HG03139 (cell line): Measurements from ENCODE around the gene CXorf49.
"Not testable (repeated sequence)": the region's sequence is repeated elsewhere in the genome, so short reads cannot be mapped to it uniquely, and the experiment has no call there.

Experiments
- ATAC-seq: cut with Tn5 transposase; IDR thresholded peaks from one replicate; pipeline ENCODE4 v1.9.1; 2021; ENCODE audit not compliant: unreplicated experiment

Gene CXorf49

GRCh38 chrX:71675636-71676035 lies 42.4 kb downstream of the CXorf49 start:
- ATAC-seq, result not testable (repeated sequence)

GRCh38 chrX:71671938-71672337 lies 46.1 kb downstream of the CXorf49 start:
- ATAC-seq, result no peak

GRCh38 chrX:71671043-71671780 lies 46.9 kb downstream of the CXorf49 start:
- no peak for ATAC-seq

GRCh38 chrX:71669947-71670346 lies 48.1 kb downstream of the CXorf49 start:
- not testable (repeated sequence) for ATAC-seq

GRCh38 chrX:71669492-71669891 lies 48.6 kb downstream of the CXorf49 start:
- ATAC-seq, result no peak

GRCh38 chrX:71668248-71668595 lies 49.9 kb downstream of the CXorf49 start:
- no peak for ATAC-seq

- ATAC-seq, result no peak
These were observed 50.5 kb downstream of the CXorf49 start, which contains the start of gene LOC101059915 for GRCh38 chrX:71667328-71668247. Gene LOC101059915, plus strand, starts transcription at chrX:71667546.

- no peak for ATAC-seq
These were observed 51.6 kb downstream of the CXorf49 start for GRCh38 chrX:71666240-71667223.

- ATAC-seq, result no peak
These were observed 52.3 kb downstream of the CXorf49 start for GRCh38 chrX:71665747-71666146.

- no peak for ATAC-seq
These were observed 53.1 kb downstream of the CXorf49 start for GRCh38 chrX:71664889-71665491.
